B cell (primary cell): ENCODE measurements around the gene GATA5.

Experiments
- CTCF ChIP-seq: fragments of 200-600 bp; IDR thresholded peaks from one replicate; pipeline ENCODE4 v1.8.0; 2022; ENCODE audit warnings: antibody characterized with exemption, mild to moderate bottlenecking
- EZH2 ChIP-seq: IDR thresholded peaks from 2 replicates; pipeline ENCODE4 v1.6.1; 2012; ENCODE audit warnings: borderline replicate concordance, low read depth, mild to moderate bottlenecking, moderate library complexity, low read length; ENCODE audit not compliant: insufficient read depth, poor library complexity, severe bottlenecking

- TF ChIP-seq CTCF (no peak), EZH2 (no peak)
These were observed 17.6 kb upstream of the GATA5 start for GRCh38 chr20:62493253-62493885.
